ENCODE results near the gene ZCCHC14.
A peak's percentile ranks its signal among the peaks of the same experiment; 100 is the strongest.
"Not testable (repeated sequence)": the region's sequence is repeated elsewhere in the genome, so short reads cannot be mapped to it uniquely, and the experiment has no call there.

Gene ZCCHC14

GRCh38 chr16:87366288-87366687 is 126.5 kb downstream of the ZCCHC14 start:
- no peak for DNase-seq

GRCh38 chr16:87365021-87365713 is 127.7 kb downstream of the ZCCHC14 start:
- DNase-seq = no peak

GRCh38 chr16:87363771-87364455 is 128.9 kb downstream of the ZCCHC14 start:
- peak in 1 of 58 donors; percentile 20 for DNase-seq

- DNase-seq = not testable (repeated sequence)
These were observed 129.8 kb downstream of the ZCCHC14 start for GRCh38 chr16:87362828-87363559.

- DNase-seq = no peak
These were observed 130.8 kb downstream of the ZCCHC14 start for GRCh38 chr16:87361916-87362619.

GRCh38 chr16:87360862-87361610 is 131.8 kb downstream of the ZCCHC14 start:
- no peak for DNase-seq

GRCh38 chr16:87359121-87359520 is 133.7 kb downstream of the ZCCHC14 start:
- DNase-seq = no peak

GRCh38 chr16:87358696-87359095 is 134.1 kb downstream of the ZCCHC14 start:
- DNase-seq = no peak

- DNase-seq = no peak
These were observed 134.6 kb downstream of the ZCCHC14 start for GRCh38 chr16:87358250-87358649.

GRCh38 chr16:87356491-87356853 is 136.4 kb downstream of the ZCCHC14 start:
- DNase-seq = no peak

Data from anterior cingulate cortex (tissue), 58 donors.